Measurements from ENCODE around the gene PHACTR4. TPM values are rescaled to one million over a fixed set of nuclear protein-coding genes. Genes with fewer than 3 reads are reported as not detected.

Gene PHACTR4
- total and polyA plus RNA-seq, 9 of the 15 experiments (the other 6 are each of a cell fraction or from before 2014, with no cell fraction given): 6.4 to 43.6 (median 14.2) TPM

GRCh38 chr1:28370239-28371009 lies 884 bp downstream of the PHACTR4 start (continued):
- TF ChIP-seq ZNF512 (tag; IDR thresholded peaks at IDR 0.05) (no peak), HNRNPL (IDR thresholded peaks at IDR 0.05; ENCODE audit: low read depth, low read length) (no peak), ZNF77 (CRISPR knock-in tag; IDR thresholded peaks at IDR 0.05) (no peak), TFAM (CRISPR knock-in tag; conservative IDR thresholded peaks at IDR 0.05) (no peak), MXI1 (IDR thresholded peaks at IDR 0.05; ENCODE audit: low read depth, low read length) (no peak), SMARCE1 (IDR thresholded peaks at IDR 0.05) (peak; percentile 11; the same call in 1 of the 2 replicates), ETV1 (tag; conservative IDR thresholded peaks at IDR 0.05; ENCODE audit: low read depth) (no peak), CHD4 (IDR thresholded peaks at IDR 0.05; ENCODE audit: insufficient read depth, insufficient replicate concordance, low read depth, low read length, poor library complexity, severe bottlenecking) (peak; percentile 67), HMG20B (CRISPR knock-in tag; IDR thresholded peaks at IDR 0.05) (0 out of 2 replicates have a peak, but pooled peaks have one; percentile 4), GABPA (tag; conservative IDR thresholded peaks at IDR 0.05; ENCODE audit: low read depth) (no peak), BHLHE40 (IDR thresholded peaks at IDR 0.05; ENCODE audit: low read length) (no peak), MAZ (CRISPR knock-in tag; conservative IDR thresholded peaks at IDR 0.05 in 1 of 2, IDR thresholded peaks at IDR 0.05 in 1 of 2) (no peak), CTCFL (IDR thresholded peaks at IDR 0.05; ENCODE audit: borderline replicate concordance, insufficient read depth, low read depth, low read length, poor library complexity, severe bottlenecking) (peak; percentile 33), FOXO4 (CRISPR knock-in tag; IDR thresholded peaks at IDR 0.05) (no peak), FOS (IDR thresholded peaks at IDR 0.05; ENCODE audit: extremely low read depth, insufficient read length) (no peak), ZNF740 (CRISPR knock-in tag; IDR thresholded peaks at IDR 0.05) (no peak), ZNF740 (tag; IDR thresholded peaks at IDR 0.05) (no peak), CSDE1 (IDR thresholded peaks at IDR 0.05) (no peak)

Data from K562 (cell line).